ENCODE results near the gene ETFDH. TPM values are rescaled to one million over a fixed set of nuclear protein-coding genes. Genes with fewer than 3 reads are reported as not detected.
"Not testable (repeated sequence)": the region's sequence is repeated elsewhere in the genome, so short reads cannot be mapped to it uniquely, and the experiment has no call there.

Gene ETFDH
- total RNA-seq, 4 donors from 2014 or later, result 51.2 to 219 (median 112) TPM

GRCh38 chr4:158644356-158644755 lies 27.7 kb upstream of the ETFDH start:
- H3K9me3 ChIP-seq, result no peaks in the 10 kb centered on the region
- H3K27ac ChIP-seq, result no peak overlapping the region
- TF ChIP-seq POLR2A (IDR thresholded peaks at IDR 0.05), result no peak
- TF ChIP-seq, protein P1, sequence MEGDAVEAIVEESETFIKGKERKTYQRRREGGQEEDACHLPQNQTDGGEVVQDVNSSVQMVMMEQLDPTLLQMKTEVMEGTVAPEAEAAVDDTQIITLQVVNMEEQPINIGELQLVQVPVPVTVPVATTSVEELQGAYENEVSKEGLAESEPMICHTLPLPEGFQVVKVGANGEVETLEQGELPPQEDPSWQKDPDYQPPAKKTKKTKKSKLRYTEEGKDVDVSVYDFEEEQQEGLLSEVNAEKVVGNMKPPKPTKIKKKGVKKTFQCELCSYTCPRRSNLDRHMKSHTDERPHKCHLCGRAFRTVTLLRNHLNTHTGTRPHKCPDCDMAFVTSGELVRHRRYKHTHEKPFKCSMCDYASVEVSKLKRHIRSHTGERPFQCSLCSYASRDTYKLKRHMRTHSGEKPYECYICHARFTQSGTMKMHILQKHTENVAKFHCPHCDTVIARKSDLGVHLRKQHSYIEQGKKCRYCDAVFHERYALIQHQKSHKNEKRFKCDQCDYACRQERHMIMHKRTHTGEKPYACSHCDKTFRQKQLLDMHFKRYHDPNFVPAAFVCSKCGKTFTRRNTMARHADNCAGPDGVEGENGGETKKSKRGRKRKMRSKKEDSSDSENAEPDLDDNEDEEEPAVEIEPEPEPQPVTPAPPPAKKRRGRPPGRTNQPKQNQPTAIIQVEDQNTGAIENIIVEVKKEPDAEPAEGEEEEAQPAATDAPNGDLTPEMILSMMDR (IDR thresholded peaks at IDR 0.05), result no peak
- no peak for DNase-seq
- H3K4me3 ChIP-seq, result no peak overlapping the region
- H3K36me3 ChIP-seq, result no peaks in the 10 kb centered on the region
- no peaks in the 10 kb centered on the region for H3K27me3 ChIP-seq
- H3K4me1 ChIP-seq, result no peaks in the 10 kb centered on the region

- H3K36me3 ChIP-seq, result no peaks in the 10 kb centered on the region
- no peaks in the 10 kb centered on the region for H3K4me1 ChIP-seq
- no peak for TF ChIP-seq POLR2A (IDR thresholded peaks at IDR 0.05)
- TF ChIP-seq, protein P1 (IDR thresholded peaks at IDR 0.05), result no peak
- no peak for DNase-seq
- H3K27ac ChIP-seq, result no peak overlapping the region
- H3K9me3 ChIP-seq, result no peaks in the 10 kb centered on the region
- no peak overlapping the region for H3K4me3 ChIP-seq
- no peaks in the 10 kb centered on the region for H3K27me3 ChIP-seq
Observed at GRCh38 chr4:158644760-158645159, 27.3 kb upstream of the ETFDH start.

DNA sequence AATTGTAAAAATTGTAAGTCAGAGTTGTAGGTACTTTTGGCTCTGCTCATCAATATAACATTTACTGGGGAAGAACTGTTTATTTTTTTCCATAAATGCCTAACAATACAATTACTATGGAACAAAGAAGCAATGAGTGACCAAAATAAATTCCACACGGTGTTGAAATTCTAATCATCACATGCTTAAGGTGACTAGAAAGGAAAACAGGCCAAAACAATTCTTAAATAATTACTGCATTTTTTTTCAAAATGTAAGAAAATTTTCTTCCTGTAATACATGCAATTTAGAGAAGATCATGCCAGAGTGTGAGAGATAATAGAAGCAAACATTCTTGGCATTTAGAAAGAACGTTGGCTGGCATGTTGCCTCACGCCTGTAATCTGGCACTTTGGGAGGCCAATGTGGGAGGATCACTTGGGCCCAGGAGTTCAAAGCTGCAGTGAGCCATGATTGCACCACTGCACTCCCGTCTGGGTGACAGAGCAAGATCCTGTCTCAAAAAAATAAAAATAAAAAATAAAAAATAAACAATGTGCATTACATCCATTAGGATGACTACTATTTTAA lies 22.9 kb upstream of the ETFDH start:
- Histone ChIP-seq H3K36me3 (no peaks in the 10 kb centered on the region), H3K27ac (no peak overlapping the region), H3K4me1 (no peaks in the 10 kb centered on the region), H3K9me3 (no peaks in the 10 kb centered on the region), H3K4me3 (no peak overlapping the region), H3K27me3 (no peaks in the 10 kb centered on the region)
- TF ChIP-seq, protein P1 (IDR thresholded peaks at IDR 0.05), result no peak
- TF ChIP-seq POLR2A (IDR thresholded peaks at IDR 0.05), result no peak
- DNase-seq, result no peak

GRCh38 chr4:158652920-158653319 lies 19.2 kb upstream of the ETFDH start:
- DNase-seq, result no peak
- Histone ChIP-seq H3K27ac (no peak overlapping the region), H3K9me3 (no peaks in the 10 kb centered on the region), H3K4me3 (no peak overlapping the region), H3K36me3 (no peaks in the 10 kb centered on the region), H3K4me1 (no peaks in the 10 kb centered on the region), H3K27me3 (no peaks in the 10 kb centered on the region)
- TF ChIP-seq, protein P1 (IDR thresholded peaks at IDR 0.05), result no peak
- TF ChIP-seq POLR2A (IDR thresholded peaks at IDR 0.05), result no peak

- H3K4me1 ChIP-seq, result no peaks in the 10 kb centered on the region
- no peaks in the 10 kb centered on the region for H3K9me3 ChIP-seq
- no peaks in the 10 kb centered on the region for H3K36me3 ChIP-seq
- H3K27me3 ChIP-seq, result no peaks in the 10 kb centered on the region
- TF ChIP-seq, protein P1 (IDR thresholded peaks at IDR 0.05), result no peak
- TF ChIP-seq POLR2A (IDR thresholded peaks at IDR 0.05), result no peak
- H3K4me3 ChIP-seq, result no peak overlapping the region
- no peak for DNase-seq
- no peak overlapping the region for H3K27ac ChIP-seq
Observed at GRCh38 chr4:158656439-158656838, 15.7 kb upstream of the ETFDH start.

DNA sequence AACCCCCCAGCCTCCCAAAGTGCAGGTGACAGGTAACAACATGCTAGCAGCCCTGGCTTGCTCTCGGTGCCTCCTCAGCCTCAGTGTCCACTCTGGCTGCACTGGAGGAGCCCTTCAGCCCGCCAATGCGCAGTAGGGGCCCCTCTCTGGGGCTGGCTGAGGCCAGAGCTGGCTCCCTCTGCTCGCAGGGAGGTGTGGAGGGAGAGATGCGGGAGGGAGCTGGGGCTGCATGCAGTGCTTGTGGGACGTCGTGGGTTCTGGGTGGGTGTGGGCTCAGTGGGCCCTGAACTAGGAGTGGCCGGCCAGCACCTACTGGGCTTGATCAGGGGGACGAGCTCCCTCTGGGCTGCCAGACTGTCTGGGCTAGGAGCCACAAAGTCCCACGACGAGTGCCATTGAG lies 14.8 kb upstream of the ETFDH start:
- no peaks in the 10 kb centered on the region for H3K9me3 ChIP-seq
- no peak overlapping the region for H3K4me3 ChIP-seq
- DNase-seq, result no peak
- no peak overlapping the region for H3K27ac ChIP-seq
- no peaks in the 10 kb centered on the region for H3K27me3 ChIP-seq
- TF ChIP-seq, protein P1 (IDR thresholded peaks at IDR 0.05), result no peak
- TF ChIP-seq POLR2A (IDR thresholded peaks at IDR 0.05), result no peak
- H3K4me1 ChIP-seq, result no peaks in the 10 kb centered on the region
- H3K36me3 ChIP-seq, result no peaks in the 10 kb centered on the region

DNA sequence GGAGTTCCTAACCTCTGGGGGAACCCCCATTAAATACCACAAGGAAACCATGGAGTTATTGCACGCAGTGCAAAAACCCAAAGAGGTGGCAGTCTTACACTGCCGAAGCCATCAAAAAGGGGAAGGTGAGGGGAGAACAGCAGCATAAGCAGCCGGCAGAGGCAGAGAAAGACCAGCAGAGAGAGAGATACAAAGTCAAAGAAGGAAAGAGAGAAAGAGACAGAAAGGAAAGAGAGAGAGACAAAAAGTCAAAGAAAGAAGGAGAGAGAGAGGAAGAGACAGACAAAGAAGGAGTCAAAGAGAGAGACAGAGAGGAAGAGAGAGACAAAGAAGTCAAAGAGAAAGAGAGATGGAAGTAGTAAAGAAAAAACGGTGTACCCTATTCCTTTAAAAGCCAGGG lies 8.8 kb upstream of the ETFDH start:
- H3K36me3 ChIP-seq, H3K27me3 ChIP-seq, H3K9me3 ChIP-seq, H3K4me3 ChIP-seq, DNase-seq, H3K4me1 ChIP-seq, H3K27ac ChIP-seq: not testable (repeated sequence)

- DNase-seq, H3K36me3 ChIP-seq, H3K27ac ChIP-seq, H3K4me1 ChIP-seq, H3K27me3 ChIP-seq, H3K9me3 ChIP-seq, H3K4me3 ChIP-seq: not testable (repeated sequence)
Observed at GRCh38 chr4:158663707-158664625, 8.1 kb upstream of the ETFDH start.

All from Peyer's patch (tissue), 4 donors.